GM19193 (cell line): ENCODE measurements around the gene CNGA1.

Source experiments
- POLR2A ChIP-seq: IDR thresholded peaks from 4 replicates; pipeline ENCODE4 v1.6.1; 2011; ENCODE audit not compliant: insufficient read depth, insufficient read length; ENCODE audit errors: extremely low read depth

The CNGA1 gene

DNA sequence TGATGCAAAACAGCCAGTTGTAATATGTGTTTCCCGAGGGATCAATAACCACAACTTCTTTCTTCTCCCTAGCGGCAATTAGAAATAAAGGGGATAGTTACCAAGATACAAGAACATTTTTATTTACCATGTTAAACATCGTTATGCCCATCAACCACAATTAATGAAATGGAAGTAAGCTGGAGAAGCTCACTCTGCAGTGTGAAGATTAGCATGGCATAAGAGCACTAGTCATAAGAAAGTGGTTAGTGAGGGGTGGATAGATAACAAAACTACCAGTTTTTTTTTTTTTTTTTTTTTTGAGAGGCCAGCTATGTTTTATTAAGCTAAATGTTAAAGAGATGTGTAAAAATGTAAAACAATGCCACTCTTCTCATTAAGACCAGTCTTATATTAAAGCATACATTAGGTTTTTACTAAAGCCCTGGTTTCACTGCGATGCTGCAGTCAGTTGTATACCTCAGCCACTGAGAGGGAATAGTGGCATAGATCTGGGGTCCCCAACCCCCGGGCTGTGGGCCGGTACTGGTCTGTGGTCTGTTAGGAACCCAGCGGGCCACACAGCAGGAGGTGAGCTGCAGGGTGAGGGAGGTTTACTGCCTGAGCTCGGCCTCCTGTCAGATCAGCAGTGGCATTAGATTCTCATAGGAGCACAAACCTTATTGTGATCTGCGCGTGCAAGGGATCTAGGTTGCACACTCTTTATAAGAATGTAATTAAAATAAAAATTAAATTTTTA, 74.2 kb downstream of the CNGA1 start:
- TF ChIP-seq POLR2A, result no peak

DNA sequence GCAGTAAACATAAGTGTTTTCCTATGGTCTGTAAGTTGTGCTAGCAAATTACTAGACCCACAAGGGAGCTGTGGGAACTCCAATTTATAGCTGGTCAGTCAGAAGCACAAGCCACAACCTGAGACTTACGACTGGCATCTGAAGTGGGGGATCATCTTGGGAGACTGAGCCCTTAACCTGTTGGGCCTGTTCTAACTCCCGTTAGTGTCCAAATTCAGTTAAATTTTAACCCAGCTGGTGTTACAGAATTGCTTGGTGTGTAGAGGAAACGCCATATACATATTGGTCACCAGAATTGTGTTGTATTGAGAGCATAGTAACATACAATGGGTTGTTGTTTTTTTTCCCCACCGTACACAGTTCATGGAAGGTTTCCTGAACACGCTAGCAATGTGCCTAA, 77.0 kb downstream of the CNGA1 start:
- no peak for TF ChIP-seq POLR2A

DNA sequence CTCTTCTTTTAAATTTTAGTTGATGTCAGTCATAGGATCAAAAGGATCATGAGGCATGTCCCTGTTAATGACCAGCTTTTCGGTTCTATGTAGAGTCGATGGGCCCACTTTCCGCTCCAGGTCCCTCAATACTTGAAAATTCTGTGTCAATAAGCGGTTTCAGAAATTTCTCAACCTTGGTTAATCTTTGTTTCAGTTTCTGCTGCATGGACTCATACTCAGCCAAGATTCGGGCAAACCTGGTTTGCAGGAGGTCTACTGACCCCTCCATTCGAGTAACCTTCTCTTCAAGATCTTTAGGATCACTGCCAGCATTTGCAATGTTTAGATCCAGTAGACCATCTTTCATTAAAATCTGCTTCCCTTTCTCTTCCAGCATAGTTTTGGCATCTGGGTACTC, 80.1 kb downstream of the CNGA1 start:
- TF ChIP-seq POLR2A, result no peak

- TF ChIP-seq POLR2A, result no peak
Observed at GRCh38 chr4:47933840-47934239, 82.6 kb downstream of the CNGA1 start.

DNA sequence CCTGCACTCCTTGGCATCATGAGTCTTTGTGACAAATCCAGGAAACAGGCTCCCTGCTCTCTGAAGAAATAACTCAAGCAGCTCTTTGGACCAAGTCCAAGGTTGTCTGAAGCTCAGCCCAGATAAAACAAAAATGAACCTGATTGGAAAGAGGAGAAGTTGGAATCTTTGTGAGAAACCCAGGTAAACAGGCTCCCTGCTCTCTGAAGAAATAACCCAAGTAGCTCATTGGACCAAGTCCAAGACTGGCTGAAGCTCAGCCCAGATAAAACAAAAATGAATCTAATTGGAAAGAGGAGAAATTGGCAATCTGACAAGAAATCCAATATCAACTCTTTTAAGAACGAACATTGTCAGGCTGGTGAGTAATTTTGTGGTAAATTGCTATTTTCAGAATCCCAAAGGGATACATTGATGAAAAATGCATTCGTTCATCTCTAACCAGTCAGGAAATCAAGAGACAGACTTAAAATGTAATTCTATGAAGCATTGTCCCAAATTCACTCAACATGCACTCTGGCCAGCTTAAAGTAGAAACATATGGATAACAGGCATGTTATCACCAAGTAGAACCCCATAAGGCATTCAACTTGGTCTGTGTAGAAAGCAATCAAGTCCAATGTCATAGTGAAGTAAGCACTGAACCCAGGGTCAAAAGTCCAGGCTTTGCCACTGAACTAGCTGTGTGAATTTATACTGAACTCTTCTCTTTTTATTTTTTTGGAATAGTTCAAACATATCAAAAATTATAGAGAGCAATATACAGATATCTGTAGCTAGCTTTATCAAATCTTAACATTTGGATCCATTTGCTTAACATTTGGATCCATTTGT, 85.3 kb downstream of the CNGA1 start:
- TF ChIP-seq POLR2A, result no peak

DNA sequence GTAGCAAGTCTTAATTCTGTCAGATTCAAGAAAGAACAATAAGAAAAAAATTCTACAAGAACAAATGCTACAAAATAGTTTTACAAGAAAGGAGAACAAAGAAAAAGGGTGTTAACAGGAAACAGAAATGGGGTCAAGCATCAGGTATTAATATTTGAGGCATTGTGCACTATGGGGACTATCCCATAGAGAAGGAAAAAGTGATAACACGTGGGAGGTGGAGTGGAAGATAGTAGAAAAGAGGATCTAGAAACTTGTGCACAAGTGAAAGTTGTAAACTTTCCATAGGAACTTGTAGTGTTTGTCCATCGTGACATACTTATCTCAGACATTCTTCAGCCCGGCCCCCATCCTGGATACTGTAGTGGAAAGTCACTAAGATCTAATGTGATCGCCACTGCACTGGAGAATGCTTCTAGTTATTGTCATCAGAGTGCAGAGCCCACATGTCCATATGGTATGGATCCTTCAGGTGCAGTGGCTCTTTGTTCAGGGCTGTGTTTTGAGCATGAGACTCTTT, 86.7 kb downstream of the CNGA1 start:
- no peak for TF ChIP-seq POLR2A

- no peak for TF ChIP-seq POLR2A
Observed at GRCh38 chr4:47926667-47927258, 89.7 kb downstream of the CNGA1 start.

- TF ChIP-seq POLR2A, result no peak
Observed at GRCh38 chr4:47915378-47915777, 101.1 kb downstream of the CNGA1 start.

DNA sequence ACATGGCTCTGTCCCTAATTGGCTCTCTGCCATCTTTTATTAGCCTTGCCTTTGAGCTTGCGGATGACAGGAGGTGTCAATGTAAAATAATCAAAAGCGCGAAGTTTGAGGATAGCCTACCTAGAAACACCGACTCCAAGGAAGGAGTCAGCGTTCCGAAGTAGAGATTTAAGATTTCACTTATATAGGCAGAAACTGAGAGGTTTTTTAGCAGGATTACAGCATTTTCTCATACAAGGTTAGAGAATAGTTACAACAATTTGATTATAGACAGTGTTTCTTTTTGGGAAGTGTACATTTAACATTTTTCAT, 101.6 kb downstream of the CNGA1 start:
- no peak for TF ChIP-seq POLR2A

DNA sequence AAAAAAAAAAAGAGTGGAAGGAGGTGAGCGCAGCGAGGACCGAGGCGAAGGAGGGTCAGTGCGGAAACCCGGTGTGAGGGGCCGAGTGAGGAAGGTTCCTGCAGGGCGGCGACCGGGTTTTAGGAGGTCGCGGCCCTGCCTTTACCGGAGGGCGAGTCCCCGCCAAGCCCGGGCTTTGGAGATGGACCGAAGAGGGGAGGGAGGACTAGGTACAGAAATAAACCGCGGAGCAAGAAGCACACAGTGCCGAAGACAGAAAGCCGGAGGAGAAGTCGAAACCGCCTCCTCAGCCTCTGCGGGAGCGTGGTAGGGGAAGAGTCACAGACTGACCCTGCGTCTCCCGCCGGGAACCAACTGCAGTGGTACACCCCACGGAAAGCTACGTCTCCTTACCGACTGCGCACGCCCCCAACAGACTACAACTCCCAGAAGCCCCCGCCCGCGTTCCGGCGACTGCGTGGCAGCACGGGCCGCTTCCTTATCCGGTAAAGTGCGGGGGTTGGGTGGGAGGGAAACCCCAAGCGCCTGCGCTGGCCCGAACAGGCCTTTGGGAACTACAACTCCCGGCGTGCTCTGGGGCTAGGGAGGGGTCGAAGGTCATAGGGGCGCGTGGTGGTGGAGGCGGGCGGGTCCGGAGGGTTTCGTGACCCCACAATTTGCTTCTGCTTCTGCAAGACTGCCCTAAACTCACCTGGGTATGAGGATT, 102.1 kb downstream of the CNGA1 start, which contains the start of gene NFXL1:
TSS of gene NFXL1 (minus strand) at position 364 of the 706 bp plus-strand sequence. CDS start 380 bp downstream, outside the sequence.
- peak; percentile 89 for TF ChIP-seq POLR2A

- TF ChIP-seq POLR2A, result no peak
Observed at GRCh38 chr4:47913861-47914219, 102.6 kb downstream of the CNGA1 start.

DNA sequence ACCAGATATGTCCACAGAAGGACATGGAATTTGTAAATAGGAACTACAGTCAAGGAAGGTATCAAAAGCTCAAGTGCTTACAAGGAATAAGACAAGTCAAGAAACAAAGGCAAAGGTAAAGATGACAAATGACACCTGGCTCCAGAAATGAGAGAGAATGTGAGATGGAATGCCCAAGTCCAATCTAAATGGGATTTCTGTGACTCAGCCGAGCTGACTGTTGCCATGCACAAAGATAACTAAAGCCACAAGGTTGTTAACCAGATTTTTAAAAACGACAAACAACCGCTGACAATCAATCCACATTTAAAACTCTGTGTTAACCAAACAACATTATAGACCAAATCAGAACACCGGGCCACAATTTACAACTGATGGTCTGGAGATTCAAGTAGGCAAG, 103.2 kb downstream of the CNGA1 start:
- TF ChIP-seq POLR2A, result no peak

GRCh38 chr4:47907089-47907646, 109.3 kb downstream of the CNGA1 start:
- no peak for TF ChIP-seq POLR2A

GRCh38 chr4:47899639-47900038, 116.8 kb downstream of the CNGA1 start:
- TF ChIP-seq POLR2A, result no peak

DNA sequence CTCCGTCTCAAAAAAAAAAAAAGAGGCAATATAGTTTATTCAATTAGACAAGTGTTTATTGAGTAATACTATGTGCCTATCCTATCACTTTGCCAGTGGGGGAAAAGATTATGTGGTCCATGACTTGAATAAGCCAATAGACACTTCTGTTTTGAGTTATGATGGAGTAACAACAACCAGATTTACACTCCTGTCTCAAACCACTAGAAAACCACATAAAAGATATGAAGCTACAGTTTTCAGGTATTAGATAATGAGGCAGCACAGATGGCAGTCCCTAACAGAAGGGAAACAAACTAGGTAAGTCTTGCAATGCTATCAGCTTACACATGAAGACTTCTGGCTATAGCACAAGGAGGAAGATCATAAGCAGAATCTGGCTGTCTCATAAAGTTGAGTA, 124.6 kb downstream of the CNGA1 start:
- TF ChIP-seq POLR2A, result no peak
